HL-60 (cell line): ENCODE results near the gene ADD2.

Source experiments
- GABPA ChIP-seq: IDR thresholded peaks from 2 replicates; pipeline ENCODE4 v1.6.1; 2012; ENCODE audit warnings: low read depth
- POLR2AphosphoS5 ChIP-seq: IDR thresholded peaks from 2 replicates; pipeline ENCODE4 v1.6.1; 2012; ENCODE audit warnings: low read depth
- SPI1 ChIP-seq: IDR thresholded peaks from 2 replicates; pipeline ENCODE4 v1.6.1; 2012; ENCODE audit warnings: low read depth, mild to moderate bottlenecking, borderline replicate concordance
- TF ChIP-seq, protein P1 (sequence below): IDR thresholded peaks from one replicate; pipeline ENCODE4 v1.5.1; 2011; ENCODE audit warnings: low read length, control low read depth, inconsistent platforms; ENCODE audit not compliant: insufficient read depth
- TF ChIP-seq, protein P2 (sequence below): IDR thresholded peaks from 2 replicates; pipeline ENCODE4 v1.6.1; 2012; ENCODE audit warnings: low read depth; ENCODE audit not compliant: insufficient replicate concordance

DNA sequence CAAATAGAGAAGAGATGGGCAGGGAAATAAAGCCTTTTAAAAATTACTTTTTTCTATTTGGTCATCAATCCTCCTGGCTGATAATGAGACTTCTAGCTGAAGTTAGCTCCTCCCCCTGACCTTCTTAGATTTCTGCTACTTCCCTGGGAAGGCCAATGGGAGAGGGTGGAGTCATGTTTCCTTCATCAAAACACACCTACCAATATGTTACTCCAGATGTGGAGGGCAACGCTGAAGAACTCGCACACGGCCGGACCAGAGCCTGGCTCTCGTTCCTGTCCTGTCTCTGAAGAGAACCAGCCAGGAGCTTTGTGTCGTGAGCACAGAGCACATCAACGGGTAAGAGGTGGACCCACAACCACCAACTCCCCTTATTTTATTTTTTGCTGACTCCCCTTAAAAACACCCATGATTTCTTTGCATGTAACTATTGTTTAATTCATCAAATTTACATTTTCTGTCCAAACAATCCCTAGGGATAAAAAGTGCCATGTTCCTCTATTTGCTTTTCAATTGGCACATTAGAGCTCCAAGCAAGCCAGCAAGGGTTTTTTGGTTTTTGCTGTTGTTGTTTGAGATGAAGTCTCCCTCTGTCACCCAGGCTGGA lies 94.9 kb downstream of the ADD2 start:
- TF ChIP-seq, protein P1, sequence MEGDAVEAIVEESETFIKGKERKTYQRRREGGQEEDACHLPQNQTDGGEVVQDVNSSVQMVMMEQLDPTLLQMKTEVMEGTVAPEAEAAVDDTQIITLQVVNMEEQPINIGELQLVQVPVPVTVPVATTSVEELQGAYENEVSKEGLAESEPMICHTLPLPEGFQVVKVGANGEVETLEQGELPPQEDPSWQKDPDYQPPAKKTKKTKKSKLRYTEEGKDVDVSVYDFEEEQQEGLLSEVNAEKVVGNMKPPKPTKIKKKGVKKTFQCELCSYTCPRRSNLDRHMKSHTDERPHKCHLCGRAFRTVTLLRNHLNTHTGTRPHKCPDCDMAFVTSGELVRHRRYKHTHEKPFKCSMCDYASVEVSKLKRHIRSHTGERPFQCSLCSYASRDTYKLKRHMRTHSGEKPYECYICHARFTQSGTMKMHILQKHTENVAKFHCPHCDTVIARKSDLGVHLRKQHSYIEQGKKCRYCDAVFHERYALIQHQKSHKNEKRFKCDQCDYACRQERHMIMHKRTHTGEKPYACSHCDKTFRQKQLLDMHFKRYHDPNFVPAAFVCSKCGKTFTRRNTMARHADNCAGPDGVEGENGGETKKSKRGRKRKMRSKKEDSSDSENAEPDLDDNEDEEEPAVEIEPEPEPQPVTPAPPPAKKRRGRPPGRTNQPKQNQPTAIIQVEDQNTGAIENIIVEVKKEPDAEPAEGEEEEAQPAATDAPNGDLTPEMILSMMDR: no peak
- no peak for TF ChIP-seq POLR2AphosphoS5
- TF ChIP-seq GABPA: no peak
- TF ChIP-seq, protein P2, sequence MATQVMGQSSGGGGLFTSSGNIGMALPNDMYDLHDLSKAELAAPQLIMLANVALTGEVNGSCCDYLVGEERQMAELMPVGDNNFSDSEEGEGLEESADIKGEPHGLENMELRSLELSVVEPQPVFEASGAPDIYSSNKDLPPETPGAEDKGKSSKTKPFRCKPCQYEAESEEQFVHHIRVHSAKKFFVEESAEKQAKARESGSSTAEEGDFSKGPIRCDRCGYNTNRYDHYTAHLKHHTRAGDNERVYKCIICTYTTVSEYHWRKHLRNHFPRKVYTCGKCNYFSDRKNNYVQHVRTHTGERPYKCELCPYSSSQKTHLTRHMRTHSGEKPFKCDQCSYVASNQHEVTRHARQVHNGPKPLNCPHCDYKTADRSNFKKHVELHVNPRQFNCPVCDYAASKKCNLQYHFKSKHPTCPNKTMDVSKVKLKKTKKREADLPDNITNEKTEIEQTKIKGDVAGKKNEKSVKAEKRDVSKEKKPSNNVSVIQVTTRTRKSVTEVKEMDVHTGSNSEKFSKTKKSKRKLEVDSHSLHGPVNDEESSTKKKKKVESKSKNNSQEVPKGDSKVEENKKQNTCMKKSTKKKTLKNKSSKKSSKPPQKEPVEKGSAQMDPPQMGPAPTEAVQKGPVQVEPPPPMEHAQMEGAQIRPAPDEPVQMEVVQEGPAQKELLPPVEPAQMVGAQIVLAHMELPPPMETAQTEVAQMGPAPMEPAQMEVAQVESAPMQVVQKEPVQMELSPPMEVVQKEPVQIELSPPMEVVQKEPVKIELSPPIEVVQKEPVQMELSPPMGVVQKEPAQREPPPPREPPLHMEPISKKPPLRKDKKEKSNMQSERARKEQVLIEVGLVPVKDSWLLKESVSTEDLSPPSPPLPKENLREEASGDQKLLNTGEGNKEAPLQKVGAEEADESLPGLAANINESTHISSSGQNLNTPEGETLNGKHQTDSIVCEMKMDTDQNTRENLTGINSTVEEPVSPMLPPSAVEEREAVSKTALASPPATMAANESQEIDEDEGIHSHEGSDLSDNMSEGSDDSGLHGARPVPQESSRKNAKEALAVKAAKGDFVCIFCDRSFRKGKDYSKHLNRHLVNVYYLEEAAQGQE: no peak
- no peak for TF ChIP-seq SPI1
